ENCODE results near the gene RMND5A.

- no peak for TF ChIP-seq RAD21 (IDR thresholded peaks at IDR 0.05; ENCODE audit: low read depth)
- no peak for TF ChIP-seq REST (IDR thresholded peaks at IDR 0.05; ENCODE audit: low read depth)
- TF ChIP-seq YY1 (IDR thresholded peaks at IDR 0.05; ENCODE audit: low read depth): no peak
- no peak for TF ChIP-seq FOXM1 (IDR thresholded peaks at IDR 0.05; ENCODE audit: borderline replicate concordance, low read depth)
- TF ChIP-seq TEAD4 (IDR thresholded peaks at IDR 0.05): no peak
These were observed 74.8 kb downstream of the RMND5A start for GRCh38 chr2:86794861-86795260.
